ENCODE results near the gene ZNF750.

ZNF750 gene

GRCh38 chr17:82883419-82884031, 43.7 kb upstream of the ZNF750 start:
- no peak for DNase-seq (ENCODE audit: low read depth)
- TF ChIP-seq CTCF (IDR thresholded peaks at IDR 0.05; ENCODE audit: control insufficient read depth, extremely low read depth, insufficient read depth): no peak
- peak overlapping the region; percentile 46 for H3K4me3 ChIP-seq (ENCODE audit: low read depth, low read length)

- DNase-seq (ENCODE audit: low read depth): peak; percentile 84
- peak; percentile 35; the same call in 1 of the 2 replicates for TF ChIP-seq CTCF (IDR thresholded peaks at IDR 0.05; ENCODE audit: control insufficient read depth, extremely low read depth, insufficient read depth)
- H3K4me3 ChIP-seq (ENCODE audit: low read depth, low read length): peak overlapping the region; percentile 46
Observed at GRCh38 chr17:82882715-82883418, 43.0 kb upstream of the ZNF750 start.

GRCh38 chr17:82881900-82882714, 42.3 kb upstream of the ZNF750 start:
- no peak for DNase-seq (ENCODE audit: low read depth)
- peak overlapping the region; percentile 46 for H3K4me3 ChIP-seq (ENCODE audit: low read depth, low read length)
- TF ChIP-seq CTCF (IDR thresholded peaks at IDR 0.05; ENCODE audit: control insufficient read depth, extremely low read depth, insufficient read depth): no peak

GRCh38 chr17:82881324-82881823, 41.6 kb upstream of the ZNF750 start:
- DNase-seq (ENCODE audit: low read depth): no peak
- H3K4me3 ChIP-seq (ENCODE audit: low read depth, low read length): no peak overlapping the region
- TF ChIP-seq CTCF (IDR thresholded peaks at IDR 0.05; ENCODE audit: control insufficient read depth, extremely low read depth, insufficient read depth): no peak

GRCh38 chr17:82880620-82881323, 41.0 kb upstream of the ZNF750 start:
- H3K4me3 ChIP-seq (ENCODE audit: low read depth, low read length): no peak overlapping the region
- DNase-seq (ENCODE audit: low read depth): no peak
- no peak for TF ChIP-seq CTCF (IDR thresholded peaks at IDR 0.05; ENCODE audit: control insufficient read depth, extremely low read depth, insufficient read depth)

- H3K4me3 ChIP-seq (ENCODE audit: low read depth, low read length): no peak overlapping the region
- TF ChIP-seq CTCF (IDR thresholded peaks at IDR 0.05; ENCODE audit: control insufficient read depth, extremely low read depth, insufficient read depth): no peak
- no peak for DNase-seq (ENCODE audit: low read depth)
Observed at GRCh38 chr17:82879241-82879640, 39.4 kb upstream of the ZNF750 start.

All from LNCaP clone FGC (cell line).